Measurements from ENCODE around the gene COIL.

DNA sequence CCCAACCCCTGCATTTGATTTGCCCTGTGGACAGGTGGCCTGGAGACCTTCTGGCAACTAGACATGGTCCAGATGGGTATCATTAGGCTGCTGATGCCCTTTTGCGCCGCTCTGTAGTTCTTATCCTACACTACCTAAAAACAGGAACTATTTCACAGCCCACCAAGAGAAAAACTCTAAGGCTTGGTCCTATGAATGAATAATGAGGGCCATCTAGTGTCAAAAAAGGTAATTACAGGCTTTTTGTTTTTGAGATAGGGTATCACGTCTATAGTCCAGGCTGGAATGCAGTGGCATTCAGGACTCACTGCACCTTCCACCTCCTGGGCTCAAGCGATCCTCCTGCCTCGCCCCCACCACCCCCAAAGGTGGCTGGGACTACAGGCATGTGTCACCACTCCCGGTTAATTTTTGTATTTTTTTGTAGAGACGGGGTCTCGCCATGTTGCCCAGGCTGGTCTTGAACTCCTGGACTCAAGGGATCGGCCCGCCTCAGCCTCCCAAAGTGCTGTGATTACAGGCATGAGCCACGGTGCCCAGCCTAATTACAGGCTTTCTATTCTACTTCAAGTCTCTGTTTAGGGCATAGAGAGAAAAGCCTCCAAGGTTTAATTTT lies 20.9 kb downstream of the COIL start:
- TF ChIP-seq, protein P1, sequence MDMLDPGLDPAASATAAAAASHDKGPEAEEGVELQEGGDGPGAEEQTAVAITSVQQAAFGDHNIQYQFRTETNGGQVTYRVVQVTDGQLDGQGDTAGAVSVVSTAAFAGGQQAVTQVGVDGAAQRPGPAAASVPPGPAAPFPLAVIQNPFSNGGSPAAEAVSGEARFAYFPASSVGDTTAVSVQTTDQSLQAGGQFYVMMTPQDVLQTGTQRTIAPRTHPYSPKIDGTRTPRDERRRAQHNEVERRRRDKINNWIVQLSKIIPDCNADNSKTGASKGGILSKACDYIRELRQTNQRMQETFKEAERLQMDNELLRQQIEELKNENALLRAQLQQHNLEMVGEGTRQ (IDR thresholded peaks at IDR 0.05; ENCODE audit: low read depth, low read length): no peak
- TF ChIP-seq, protein P1 (CRISPR knock-in tag; IDR thresholded peaks at IDR 0.05; ENCODE audit: borderline replicate concordance): no peak
- TF ChIP-seq CCDC6 (CRISPR knock-in tag; IDR thresholded peaks at IDR 0.05): no peak
- no peak for TF ChIP-seq POLR2A (IDR thresholded peaks at IDR 0.05; ENCODE audit: insufficient read depth in 1 of 2, low read depth in 2 of 2, low read length in 2 of 2)
- TF ChIP-seq, protein P2, sequence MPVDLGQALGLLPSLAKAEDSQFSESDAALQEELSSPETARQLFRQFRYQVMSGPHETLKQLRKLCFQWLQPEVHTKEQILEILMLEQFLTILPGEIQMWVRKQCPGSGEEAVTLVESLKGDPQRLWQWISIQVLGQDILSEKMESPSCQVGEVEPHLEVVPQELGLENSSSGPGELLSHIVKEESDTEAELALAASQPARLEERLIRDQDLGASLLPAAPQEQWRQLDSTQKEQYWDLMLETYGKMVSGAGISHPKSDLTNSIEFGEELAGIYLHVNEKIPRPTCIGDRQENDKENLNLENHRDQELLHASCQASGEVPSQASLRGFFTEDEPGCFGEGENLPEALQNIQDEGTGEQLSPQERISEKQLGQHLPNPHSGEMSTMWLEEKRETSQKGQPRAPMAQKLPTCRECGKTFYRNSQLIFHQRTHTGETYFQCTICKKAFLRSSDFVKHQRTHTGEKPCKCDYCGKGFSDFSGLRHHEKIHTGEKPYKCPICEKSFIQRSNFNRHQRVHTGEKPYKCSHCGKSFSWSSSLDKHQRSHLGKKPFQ (CRISPR knock-in tag; IDR thresholded peaks at IDR 0.05; ENCODE audit: insufficient replicate concordance): no peak
- no peak for TF ChIP-seq RAD51 (IDR thresholded peaks at IDR 0.05; ENCODE audit: borderline replicate concordance)
- TF ChIP-seq, protein P3, sequence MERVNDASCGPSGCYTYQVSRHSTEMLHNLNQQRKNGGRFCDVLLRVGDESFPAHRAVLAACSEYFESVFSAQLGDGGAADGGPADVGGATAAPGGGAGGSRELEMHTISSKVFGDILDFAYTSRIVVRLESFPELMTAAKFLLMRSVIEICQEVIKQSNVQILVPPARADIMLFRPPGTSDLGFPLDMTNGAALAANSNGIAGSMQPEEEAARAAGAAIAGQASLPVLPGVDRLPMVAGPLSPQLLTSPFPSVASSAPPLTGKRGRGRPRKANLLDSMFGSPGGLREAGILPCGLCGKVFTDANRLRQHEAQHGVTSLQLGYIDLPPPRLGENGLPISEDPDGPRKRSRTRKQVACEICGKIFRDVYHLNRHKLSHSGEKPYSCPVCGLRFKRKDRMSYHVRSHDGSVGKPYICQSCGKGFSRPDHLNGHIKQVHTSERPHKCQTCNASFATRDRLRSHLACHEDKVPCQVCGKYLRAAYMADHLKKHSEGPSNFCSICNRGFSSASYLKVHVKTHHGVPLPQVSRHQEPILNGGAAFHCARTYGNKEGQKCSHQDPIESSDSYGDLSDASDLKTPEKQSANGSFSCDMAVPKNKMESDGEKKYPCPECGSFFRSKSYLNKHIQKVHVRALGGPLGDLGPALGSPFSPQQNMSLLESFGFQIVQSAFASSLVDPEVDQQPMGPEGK (CRISPR knock-in tag; IDR thresholded peaks at IDR 0.05): no peak
- no peak for TF ChIP-seq RELA (CRISPR knock-in tag; IDR thresholded peaks at IDR 0.05)
- TF ChIP-seq ZNF20 (CRISPR knock-in tag; IDR thresholded peaks at IDR 0.05): no peak
- no peak for TF ChIP-seq ZNF562 (CRISPR knock-in tag; IDR thresholded peaks at IDR 0.05; ENCODE audit: borderline replicate concordance)
